Natural killer cell (primary cell): Measurements from ENCODE around the gene KIF26A. TPM values are rescaled to one million over a fixed set of nuclear protein-coding genes. Genes with fewer than 3 reads are reported as not detected.

ENCODE experiments used
- ATAC-seq, 3 donors: fragments of 150-1000 bp in 2 of 3; fragments of 200-7000 bp in 1 of 3; cut with Tn5 transposase; 1 replicate in 1 of 3; 2 replicates in 2 of 3; pipeline ENCODE4 v1.10.0; 2021; ENCODE audit warnings: mild to moderate bottlenecking in 2 of 3, moderate library complexity in 2 of 3
- DNase-seq, 2 donors: peaks; one replicate each; pipeline versions ENCODE4 v3.0.0 to v3.0.0-alpha.2; 2013 to 2021; ENCODE audit warnings: mixed read lengths in 1 of 2
- H3K27ac ChIP-seq: one replicate; pipeline ENCODE4 v1.5.1; 2013; ENCODE audit warnings: mild to moderate bottlenecking, low read length
- H3K27me3 ChIP-seq: one replicate; pipeline ENCODE4 v1.6.1; 2013; ENCODE audit warnings: low read length; ENCODE audit not compliant: control insufficient read depth, insufficient read depth
- H3K36me3 ChIP-seq: one replicate; pipeline ENCODE4 v1.6.1; 2013; ENCODE audit warnings: low read length; ENCODE audit not compliant: control insufficient read depth, insufficient read depth
- H3K4me1 ChIP-seq: one replicate; pipeline ENCODE4 v1.6.1; 2013; ENCODE audit warnings: low read length; ENCODE audit not compliant: control insufficient read depth, insufficient read depth
- H3K4me3 ChIP-seq: one replicate; pipeline ENCODE4 v1.5.1; 2013; ENCODE audit warnings: low read length
- H3K9me3 ChIP-seq: one replicate; pipeline ENCODE4 v1.6.1; 2013; ENCODE audit warnings: low read length; ENCODE audit not compliant: control insufficient read depth, insufficient read depth
- H3K27ac Mint-ChIP-seq, 2 donors: one replicate each; pipeline ENCODE4 v1.8.0; 2022; ENCODE audit warnings: mild to moderate bottlenecking in 2 of 2, mixed read lengths in 2 of 2, moderate library complexity in 1 of 2
- H3K27me3 Mint-ChIP-seq, 2 donors: one replicate each; pipeline ENCODE4 v1.8.0; 2022; ENCODE audit warnings: low read depth in 2 of 2, mixed read lengths in 2 of 2
- H3K36me3 Mint-ChIP-seq: one replicate; pipeline ENCODE4 v1.8.0; 2022; ENCODE audit warnings: mixed read lengths
- H3K4me1 Mint-ChIP-seq, 2 donors: one replicate each; pipeline ENCODE4 v1.8.0; 2022; ENCODE audit warnings: mixed read lengths in 2 of 2
- H3K4me3 Mint-ChIP-seq: one replicate; pipeline ENCODE4 v1.8.0; 2022; ENCODE audit warnings: mild to moderate bottlenecking, moderate library complexity, mixed read lengths
- H3K9me3 Mint-ChIP-seq, 2 donors: one replicate each; pipeline ENCODE4 v1.8.0; 2022; ENCODE audit warnings: mixed read lengths in 2 of 2
- WGBS: methylation state at CpG from one replicate; pipeline ENCODE4 v1.1.7; 2013; ENCODE audit warnings: missing lambda C conversion rate; ENCODE audit not compliant: insufficient coverage; 5-methylcytosine and 5-hydroxymethylcytosine counted together
- intact Hi-C: fragments of 100-400 bp; cut with micrococcal nuclease; formaldehyde crosslinking; loops from one replicate; pipeline ENCODE4 v1.14.2; 2022
- total RNA-seq, 4 donors: library from RNA; stranded (reverse); fragments of 120-200 nt in 1 of 4; gene quantifications; one replicate each; pipeline versions ENCODE4 v1.2.3 to v1.2.4, GENCODE V29; 2013 to 2022
- TF ChIP-seq, protein P1 (sequence below): fragments of 200-600 bp; IDR thresholded peaks from one replicate; pipeline ENCODE4 v1.8.0; 2022; ENCODE audit warnings: antibody characterized with exemption

Gene KIF26A
- total RNA-seq, 3 donors from 2014 or later (not counting 1 experiment from before 2014, with no cell fraction given) = not detected

DNA sequence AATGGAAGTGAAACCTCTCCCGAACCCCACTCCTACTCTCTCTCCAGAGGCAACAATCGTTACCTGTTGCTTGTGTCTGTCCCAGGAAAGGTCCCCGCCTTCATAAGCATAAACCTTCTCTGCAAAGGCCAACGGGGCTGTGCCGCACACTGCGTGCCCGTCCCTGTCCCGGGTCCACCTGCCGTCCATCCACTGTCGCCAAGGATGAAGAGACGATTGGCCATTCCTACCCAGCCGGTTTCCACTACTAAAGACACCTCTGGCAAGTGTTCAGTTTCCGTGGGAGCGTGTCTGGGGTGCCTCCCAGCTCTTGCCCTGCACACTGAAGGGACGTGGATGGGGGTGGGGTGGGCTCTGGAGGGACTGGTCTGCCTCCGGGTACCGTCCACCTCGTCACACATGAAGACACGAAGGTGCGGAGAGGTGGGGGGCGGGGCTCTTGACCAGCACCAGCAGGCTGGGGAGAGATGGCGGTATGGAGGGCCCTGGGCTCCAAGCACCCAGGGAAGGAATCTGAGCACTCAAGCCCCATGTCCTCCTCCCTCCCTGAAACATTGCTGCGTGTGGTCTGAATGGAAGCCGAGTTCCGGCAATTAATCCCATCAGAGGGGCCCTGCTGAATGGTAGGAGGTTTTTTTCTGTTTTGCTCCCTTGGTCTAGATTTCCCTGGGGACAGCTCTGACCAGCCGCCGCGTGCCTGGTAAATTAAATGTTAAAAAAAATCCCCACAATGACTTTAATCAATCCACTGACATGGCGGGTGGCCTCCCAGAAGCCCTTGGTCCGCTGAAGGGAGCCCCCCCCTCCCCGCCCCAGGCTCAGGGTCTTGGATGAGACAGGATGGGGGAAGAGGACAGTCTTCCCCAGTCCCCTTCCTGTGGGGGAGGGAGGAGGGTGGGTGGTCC, 4.1 kb upstream of the KIF26A start:
- H3K4me3 ChIP-seq = no peak overlapping the region
- H3K4me1 Mint-ChIP-seq = peaks cover 0 to 5% of the 10 kb centered on the region in 2 donors
- no peak overlapping the region for H3K27ac Mint-ChIP-seq
- ATAC-seq (no peak), DNase-seq (no peak)
- H3K36me3 ChIP-seq = no peaks in the 10 kb centered on the region
- 75% methylated on average over 26 of the region's 31 CpGs for WGBS
- H3K27ac ChIP-seq = no peak overlapping the region
- peaks cover 9% of the 10 kb centered on the region for H3K36me3 Mint-ChIP-seq
- intact Hi-C loops = no loop called here
- H3K9me3 Mint-ChIP-seq = peaks cover 2 to 7% of the 10 kb centered on the region in 2 donors
- TF ChIP-seq, protein P1, sequence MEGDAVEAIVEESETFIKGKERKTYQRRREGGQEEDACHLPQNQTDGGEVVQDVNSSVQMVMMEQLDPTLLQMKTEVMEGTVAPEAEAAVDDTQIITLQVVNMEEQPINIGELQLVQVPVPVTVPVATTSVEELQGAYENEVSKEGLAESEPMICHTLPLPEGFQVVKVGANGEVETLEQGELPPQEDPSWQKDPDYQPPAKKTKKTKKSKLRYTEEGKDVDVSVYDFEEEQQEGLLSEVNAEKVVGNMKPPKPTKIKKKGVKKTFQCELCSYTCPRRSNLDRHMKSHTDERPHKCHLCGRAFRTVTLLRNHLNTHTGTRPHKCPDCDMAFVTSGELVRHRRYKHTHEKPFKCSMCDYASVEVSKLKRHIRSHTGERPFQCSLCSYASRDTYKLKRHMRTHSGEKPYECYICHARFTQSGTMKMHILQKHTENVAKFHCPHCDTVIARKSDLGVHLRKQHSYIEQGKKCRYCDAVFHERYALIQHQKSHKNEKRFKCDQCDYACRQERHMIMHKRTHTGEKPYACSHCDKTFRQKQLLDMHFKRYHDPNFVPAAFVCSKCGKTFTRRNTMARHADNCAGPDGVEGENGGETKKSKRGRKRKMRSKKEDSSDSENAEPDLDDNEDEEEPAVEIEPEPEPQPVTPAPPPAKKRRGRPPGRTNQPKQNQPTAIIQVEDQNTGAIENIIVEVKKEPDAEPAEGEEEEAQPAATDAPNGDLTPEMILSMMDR = no peak
- peaks cover 11% of the 10 kb centered on the region for H3K9me3 ChIP-seq
- peaks cover 14% of the 10 kb centered on the region for H3K4me1 ChIP-seq
- H3K27me3 Mint-ChIP-seq = peaks cover 10 to 42% of the 10 kb centered on the region in 2 donors
- peaks cover 22% of the 10 kb centered on the region for H3K27me3 ChIP-seq
- no peak overlapping the region for H3K4me3 Mint-ChIP-seq

DNA sequence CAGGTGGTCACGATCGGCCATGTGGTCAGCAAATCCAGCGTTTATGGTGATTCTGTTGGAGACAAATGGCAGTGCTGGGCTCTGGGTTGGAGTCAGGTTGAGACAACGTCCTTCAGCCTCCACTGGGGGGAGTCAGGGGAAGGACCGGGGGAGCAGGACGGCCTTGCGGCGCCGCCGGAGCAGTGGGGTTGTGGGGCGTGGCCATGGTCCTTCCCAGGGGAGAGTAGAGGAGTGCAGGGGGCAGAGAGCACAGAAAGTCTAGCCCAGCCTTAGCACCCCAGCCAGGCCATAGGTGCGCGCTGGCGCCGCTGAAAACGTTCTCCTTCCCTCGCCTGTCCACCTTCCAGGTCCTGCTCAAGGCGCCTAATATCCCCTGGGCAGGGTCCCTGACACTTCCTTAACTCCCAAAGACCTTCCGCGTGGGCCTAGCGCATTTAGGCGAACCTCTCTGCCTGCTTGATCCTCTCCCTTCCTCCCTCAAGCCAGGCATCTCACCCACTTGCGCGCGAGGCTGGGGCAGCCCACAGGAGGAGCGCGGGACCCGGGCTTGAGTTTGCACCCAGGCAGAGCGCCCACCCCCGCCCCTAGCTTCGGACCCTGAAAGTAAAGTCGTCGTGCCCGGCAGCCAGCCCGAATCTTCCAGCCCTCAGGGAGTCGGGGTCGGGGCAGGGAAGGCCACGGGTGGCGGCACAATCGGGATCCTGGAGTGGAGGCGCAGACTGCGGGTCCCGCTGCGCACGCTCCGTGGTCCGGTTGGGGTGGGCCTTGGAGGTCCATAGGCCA, 3.1 kb upstream of the KIF26A start:
- peaks cover 20% of the 10 kb centered on the region for H3K27me3 ChIP-seq
- ATAC-seq (no peak), DNase-seq (no peak)
- peaks cover 0 to 36% of the 10 kb centered on the region in 2 donors for H3K27me3 Mint-ChIP-seq
- H3K27ac Mint-ChIP-seq = no peak overlapping the region
- peaks cover 14% of the 10 kb centered on the region for H3K4me1 ChIP-seq
- H3K36me3 ChIP-seq = no peaks in the 10 kb centered on the region
- H3K4me3 Mint-ChIP-seq = peak overlapping the region; percentile 45
- peaks cover 6% of the 10 kb centered on the region for H3K9me3 ChIP-seq
- TF ChIP-seq, protein P1 = no peak
- peaks cover 0 to 5% of the 10 kb centered on the region in 2 donors for H3K4me1 Mint-ChIP-seq
- H3K9me3 Mint-ChIP-seq = no peaks in the 10 kb centered on the region
- no peak overlapping the region for H3K4me3 ChIP-seq
- 5% methylated on average over 47 of the region's 47 CpGs for WGBS
- H3K27ac ChIP-seq = no peak overlapping the region
- no peaks in the 10 kb centered on the region for H3K36me3 Mint-ChIP-seq
- intact Hi-C loops = no loop called here

DNA sequence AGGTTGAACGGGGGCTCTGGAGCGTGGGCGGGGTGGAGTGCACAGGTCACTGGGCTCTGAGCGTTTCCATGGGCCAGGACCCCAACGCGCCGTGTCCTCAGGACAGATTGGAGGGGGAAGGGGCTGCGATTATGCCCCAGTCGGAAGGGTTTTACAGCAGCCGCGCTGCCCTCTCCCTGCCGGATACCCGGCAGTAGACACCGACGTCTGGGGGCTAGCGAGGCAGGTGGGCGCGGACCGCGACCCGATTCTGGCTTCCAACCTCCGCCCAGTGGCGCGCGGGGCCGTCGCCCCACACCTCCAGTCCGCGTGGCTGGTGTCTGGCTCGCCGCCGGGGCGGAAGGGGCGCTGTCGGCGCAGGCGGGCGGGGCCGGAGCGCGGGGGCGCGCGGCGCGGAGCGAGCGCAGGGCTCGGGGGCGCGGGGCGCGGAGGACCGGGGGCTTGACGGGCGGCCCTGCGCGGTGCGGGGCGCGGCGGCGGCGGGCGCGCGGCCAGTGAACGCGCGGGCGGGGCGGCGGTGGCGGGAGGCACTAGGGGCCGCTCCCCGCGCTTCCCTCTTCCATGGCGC, 2.4 kb upstream of the KIF26A start:
- TF ChIP-seq, protein P1 = no peak
- intact Hi-C loops = no loop called here
- Mint-ChIP-seq H3K36me3 (no peaks in the 10 kb centered on the region), H3K27ac (no peak overlapping the region), H3K4me1 (peaks cover 0 to 3% of the 10 kb centered on the region in 2 donors), H3K27me3 (peaks cover 0 to 38% of the 10 kb centered on the region in 2 donors), H3K9me3 (no peaks in the 10 kb centered on the region), H3K4me3 (no peak overlapping the region)
- Histone ChIP-seq H3K4me1 (peaks cover 14% of the 10 kb centered on the region), H3K27me3 (peaks cover 20% of the 10 kb centered on the region), H3K4me3 (no peak overlapping the region), H3K36me3 (no peaks in the 10 kb centered on the region), H3K9me3 (no peaks in the 10 kb centered on the region), H3K27ac (no peak overlapping the region)
- ATAC-seq (no peak), DNase-seq (no peak)
- under 1% methylated on average over 78 of the region's 78 CpGs for WGBS
